ENCODE measurements around the gene C5orf52.

DNA sequence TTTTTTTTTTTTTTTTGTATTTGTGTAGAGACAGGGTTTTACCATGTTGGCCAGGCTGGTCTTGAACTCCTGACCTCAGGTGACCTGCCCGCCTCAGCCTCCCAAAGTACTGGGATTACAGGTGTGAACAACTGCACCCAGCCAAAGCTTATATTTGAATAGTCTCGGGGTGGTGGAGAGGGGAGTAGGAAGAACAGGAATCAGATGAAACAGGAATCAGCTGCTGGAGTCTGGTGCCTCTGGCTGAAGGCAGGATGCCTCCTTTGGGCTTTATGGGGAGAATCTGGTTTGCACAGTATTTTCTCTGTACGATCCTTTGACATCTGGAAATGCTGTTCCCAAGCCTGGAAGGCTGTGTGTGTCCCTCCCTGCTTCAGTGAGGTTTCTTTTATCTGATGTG is 10.9 kb downstream of the C5orf52 start:
- TF ChIP-seq, protein P1, sequence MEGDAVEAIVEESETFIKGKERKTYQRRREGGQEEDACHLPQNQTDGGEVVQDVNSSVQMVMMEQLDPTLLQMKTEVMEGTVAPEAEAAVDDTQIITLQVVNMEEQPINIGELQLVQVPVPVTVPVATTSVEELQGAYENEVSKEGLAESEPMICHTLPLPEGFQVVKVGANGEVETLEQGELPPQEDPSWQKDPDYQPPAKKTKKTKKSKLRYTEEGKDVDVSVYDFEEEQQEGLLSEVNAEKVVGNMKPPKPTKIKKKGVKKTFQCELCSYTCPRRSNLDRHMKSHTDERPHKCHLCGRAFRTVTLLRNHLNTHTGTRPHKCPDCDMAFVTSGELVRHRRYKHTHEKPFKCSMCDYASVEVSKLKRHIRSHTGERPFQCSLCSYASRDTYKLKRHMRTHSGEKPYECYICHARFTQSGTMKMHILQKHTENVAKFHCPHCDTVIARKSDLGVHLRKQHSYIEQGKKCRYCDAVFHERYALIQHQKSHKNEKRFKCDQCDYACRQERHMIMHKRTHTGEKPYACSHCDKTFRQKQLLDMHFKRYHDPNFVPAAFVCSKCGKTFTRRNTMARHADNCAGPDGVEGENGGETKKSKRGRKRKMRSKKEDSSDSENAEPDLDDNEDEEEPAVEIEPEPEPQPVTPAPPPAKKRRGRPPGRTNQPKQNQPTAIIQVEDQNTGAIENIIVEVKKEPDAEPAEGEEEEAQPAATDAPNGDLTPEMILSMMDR (IDR thresholded peaks at IDR 0.05; ENCODE audit: insufficient read depth, low read depth, low read length), result no peak
- no peak for TF ChIP-seq EZH2 (IDR thresholded peaks at IDR 0.05; ENCODE audit: insufficient read depth, low read length)

Data from astrocyte (in vitro differentiated cells and primary cell).